Karpas-422 (cell line): ENCODE results near the gene PLIN3. TPM values are rescaled to one million over a fixed set of nuclear protein-coding genes. Genes with fewer than 3 reads are reported as not detected.

Source experiments
- DNase-seq: peaks from one replicate; pipeline ENCODE4 v3.0.0-alpha.2; 2015
- H2AFZ ChIP-seq: fragments of 200-600 bp; sonication (generic); 2 replicates; pipeline ENCODE4 v1.6.1; 2014; ENCODE audit warnings: antibody characterized with exemption, low read length, mixed read lengths
- H3K27ac ChIP-seq: fragments of 200-600 bp; sonication (generic); 2 replicates; pipeline ENCODE4 v1.5.1; 2014; ENCODE audit warnings: mild to moderate bottlenecking, low read length, moderate library complexity
- H3K27me3 ChIP-seq: fragments of 200-600 bp; sonication (generic); 2 replicates; pipeline ENCODE4 v1.6.1; 2014; ENCODE audit warnings: low read length, mixed read lengths
- H3K36me3 ChIP-seq: fragments of 200-600 bp; sonication (generic); 2 replicates; pipeline ENCODE4 v1.6.1; 2014; ENCODE audit warnings: low read length, mixed read lengths; ENCODE audit not compliant: insufficient read depth
- H3K4me1 ChIP-seq: fragments of 200-600 bp; sonication (generic); 2 replicates; pipeline ENCODE4 v1.6.1; 2014; ENCODE audit warnings: mild to moderate bottlenecking, low read length, mixed read lengths
- H3K4me2 ChIP-seq: fragments of 200-600 bp; sonication (generic); 2 replicates; pipeline ENCODE4 v1.6.1; 2014; ENCODE audit warnings: low read length, low read depth, mild to moderate bottlenecking; ENCODE audit not compliant: poor library complexity, severe bottlenecking
- H3K4me3 ChIP-seq: fragments of 200-600 bp; sonication (generic); 2 replicates; pipeline ENCODE4 v1.5.1; 2014; ENCODE audit warnings: mild to moderate bottlenecking, antibody characterized with exemption, low read length, mixed read lengths
- H3K79me2 ChIP-seq: fragments of 200-600 bp; sonication (generic); 2 replicates; pipeline ENCODE4 v1.6.1; 2014; ENCODE audit warnings: mild to moderate bottlenecking, low read length, mixed read lengths
- H3K9ac ChIP-seq: fragments of 200-600 bp; sonication (generic); 2 replicates; pipeline ENCODE4 v1.6.0; 2014; ENCODE audit warnings: low read length
- H3K9me2 ChIP-seq: fragments of 200-600 bp; sonication (generic), shearing (Covaris generic); replicated peaks from 2 replicates; pipeline ENCODE4 v1.6.0; 2014; ENCODE audit warnings: mild to moderate bottlenecking, low read length, moderate library complexity; ENCODE audit not compliant: insufficient read depth
- H3K9me3 ChIP-seq: fragments of 300-700, 200-600 bp; sonication (generic); 2 replicates; pipeline ENCODE4 v1.6.1; 2014; ENCODE audit warnings: low read length, mixed read lengths
- H4K20me1 ChIP-seq: fragments of 200-600 bp; sonication (generic); 2 replicates; pipeline ENCODE4 v1.6.1; 2014; ENCODE audit warnings: mild to moderate bottlenecking, antibody characterized with exemption, low read length, low read depth; ENCODE audit not compliant: insufficient read depth
- total RNA-seq: library from RNA; depleted of rRNA; stranded (reverse); fragments of >200 nt; shearing (Covaris generic); gene quantifications from 2 replicates; pipeline ENCODE4 v1.2.3, GENCODE V29; 2014; ENCODE audit warnings: low replicate concordance

PLIN3 gene
- total RNA-seq, 1 experiment from 2014 or later = 28.7 TPM

GRCh38 chr19:4879041-4879440, 11.6 kb upstream of the PLIN3 start:
- Histone ChIP-seq H3K4me2 (no peak overlapping the region), H2AFZ (no peak overlapping the region)

DNA sequence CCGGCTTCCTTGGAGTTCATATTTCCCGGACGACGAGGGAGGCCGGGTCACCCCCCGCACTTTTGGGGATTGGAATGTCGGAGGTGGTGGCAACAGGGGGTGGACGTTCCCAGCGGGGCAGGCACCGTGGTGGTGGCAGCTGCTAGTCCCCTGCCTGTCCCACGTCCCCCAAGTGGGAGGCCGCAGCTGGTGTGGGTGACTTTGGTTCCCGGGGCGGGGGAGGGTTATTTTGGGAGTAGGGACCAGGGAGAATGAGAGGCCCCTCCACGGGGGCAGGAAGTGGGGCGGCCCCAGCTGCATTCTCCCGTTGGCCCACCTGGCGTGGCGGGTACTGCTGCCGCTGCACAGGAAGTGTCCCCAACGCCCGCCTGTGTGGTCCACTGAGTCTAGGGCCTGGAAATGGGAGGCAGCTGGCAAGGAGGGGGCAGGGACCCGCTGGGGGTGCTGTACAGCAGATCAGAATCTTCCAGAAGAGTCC, 11.1 kb upstream of the PLIN3 start:
- H3K9me3 ChIP-seq = no peaks in the 10 kb centered on the region
- H3K4me3 ChIP-seq = no peak overlapping the region
- H3K36me3 ChIP-seq = no peaks in the 10 kb centered on the region
- no peaks in the 10 kb centered on the region for H3K9me2 ChIP-seq
- no peaks in the 10 kb centered on the region for H3K79me2 ChIP-seq
- no peak overlapping the region for H3K4me2 ChIP-seq
- H2AFZ ChIP-seq = no peak overlapping the region
- H3K27me3 ChIP-seq = no peaks in the 10 kb centered on the region
- H3K9ac ChIP-seq = no peak overlapping the region
- H4K20me1 ChIP-seq = no peaks in the 10 kb centered on the region
- no peaks in the 10 kb centered on the region for H3K4me1 ChIP-seq
- H3K27ac ChIP-seq = no peak overlapping the region
- DNase-seq = no peak

More at GRCh38 chr19:4879041-4879440, 11.6 kb upstream of the PLIN3 start:
- Histone ChIP-seq H4K20me1 (no peaks in the 10 kb centered on the region), H3K36me3 (no peaks in the 10 kb centered on the region), H3K79me2 (no peaks in the 10 kb centered on the region), H3K4me3 (no peak overlapping the region), H3K9ac (no peak overlapping the region), H3K9me3 (no peaks in the 10 kb centered on the region), H3K27me3 (no peaks in the 10 kb centered on the region), H3K4me1 (no peaks in the 10 kb centered on the region), H3K27ac (no peak overlapping the region), H3K9me2 (no peaks in the 10 kb centered on the region)
- DNase-seq = no peak

DNA sequence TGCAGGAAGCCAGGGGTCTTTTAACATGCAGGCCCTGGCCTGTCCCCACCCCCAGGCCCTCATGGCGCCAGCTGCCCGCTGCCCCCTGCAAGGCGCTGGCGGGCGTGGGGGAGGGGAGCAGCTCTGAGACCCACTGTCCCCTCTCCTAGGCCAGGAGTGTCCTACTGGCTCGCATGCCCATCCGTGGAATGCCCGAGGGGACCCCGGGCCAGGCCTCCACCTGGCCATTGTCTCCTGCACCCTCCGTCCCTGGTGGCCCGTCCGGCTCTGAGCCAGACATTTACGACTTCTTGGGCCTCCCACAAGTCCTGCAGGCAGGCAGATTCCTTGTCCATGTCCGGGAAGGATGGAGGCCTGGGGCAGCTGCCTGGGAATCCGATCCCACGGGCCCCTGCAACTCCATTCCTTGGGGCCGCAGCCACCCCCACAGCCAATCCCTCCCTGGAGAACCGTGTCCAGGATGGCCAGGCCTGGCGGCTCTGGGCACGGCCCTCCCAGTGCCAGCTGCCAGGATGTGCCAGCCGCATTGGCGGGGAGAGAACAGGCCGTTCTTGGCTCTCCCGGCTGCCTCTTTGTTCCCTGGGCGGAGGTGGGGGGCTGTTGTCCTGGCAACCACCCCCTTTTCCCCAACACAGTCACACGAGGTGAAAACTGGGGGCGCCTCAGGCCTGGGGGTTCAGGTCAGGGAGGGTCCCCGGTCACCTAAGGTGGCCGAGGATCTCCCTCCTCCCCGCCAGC, 10.5 kb upstream of the PLIN3 start:
- no peak overlapping the region for H3K4me3 ChIP-seq
- H3K4me2 ChIP-seq = no peak overlapping the region
- H3K36me3 ChIP-seq = no peaks in the 10 kb centered on the region
- H3K9me2 ChIP-seq = no peaks in the 10 kb centered on the region
- no peak for DNase-seq
- no peaks in the 10 kb centered on the region for H3K4me1 ChIP-seq
- H3K79me2 ChIP-seq = no peaks in the 10 kb centered on the region
- H3K27ac ChIP-seq = no peak overlapping the region
- H3K9me3 ChIP-seq = no peaks in the 10 kb centered on the region
- no peak overlapping the region for H3K9ac ChIP-seq
- no peaks in the 10 kb centered on the region for H3K27me3 ChIP-seq
- H2AFZ ChIP-seq = no peak overlapping the region
- H4K20me1 ChIP-seq = no peaks in the 10 kb centered on the region

DNA sequence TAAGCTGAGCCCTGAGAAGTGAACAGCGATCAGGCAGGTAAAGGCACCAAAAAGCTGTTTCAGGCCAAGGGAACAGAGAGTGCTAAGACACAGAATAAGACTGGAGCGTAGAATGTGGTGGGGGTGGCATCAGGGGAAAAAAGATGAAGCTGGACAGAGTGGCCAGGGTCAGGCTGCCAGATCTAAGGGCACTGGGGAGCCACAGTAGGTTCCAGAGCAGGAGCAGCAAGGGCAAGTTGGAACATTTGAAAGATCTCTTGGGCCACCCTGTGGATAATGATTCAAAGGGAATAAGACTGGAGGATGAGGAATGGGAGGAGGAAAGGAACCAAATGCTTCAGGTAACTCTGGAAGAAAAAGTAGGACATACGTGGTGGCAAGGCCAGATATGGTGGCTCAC, 6.5 kb upstream of the PLIN3 start:
- H2AFZ ChIP-seq = no peak overlapping the region
- no peaks in the 10 kb centered on the region for H4K20me1 ChIP-seq
- no peak overlapping the region for H3K27ac ChIP-seq
- no peaks in the 10 kb centered on the region for H3K9me3 ChIP-seq
- H3K4me1 ChIP-seq = no peaks in the 10 kb centered on the region
- DNase-seq = no peak
- no peaks in the 10 kb centered on the region for H3K36me3 ChIP-seq
- no peak overlapping the region for H3K4me3 ChIP-seq
- H3K79me2 ChIP-seq = no peaks in the 10 kb centered on the region
- no peaks in the 10 kb centered on the region for H3K27me3 ChIP-seq
- no peaks in the 10 kb centered on the region for H3K9me2 ChIP-seq
- H3K4me2 ChIP-seq = no peak overlapping the region
- no peak overlapping the region for H3K9ac ChIP-seq

DNA sequence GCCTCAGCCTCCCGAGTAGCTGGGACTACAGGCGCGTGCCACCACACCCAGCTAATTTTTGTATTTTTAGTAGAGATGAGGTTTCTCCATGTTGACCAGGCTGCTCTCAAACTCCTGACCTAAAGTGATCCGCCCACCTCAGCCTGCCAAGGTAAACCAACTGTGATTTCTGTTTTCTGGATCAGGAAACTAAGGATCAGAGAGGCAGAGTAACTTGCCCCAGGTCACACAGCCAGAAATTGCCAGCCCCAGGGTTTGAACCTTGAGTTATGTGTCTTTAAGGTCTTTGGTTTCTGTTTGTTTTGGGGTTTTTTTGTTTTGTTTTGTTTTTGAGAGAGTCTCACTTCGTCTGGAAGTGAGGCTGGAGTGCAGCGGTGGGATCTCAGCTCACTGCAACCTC, 4.2 kb upstream of the PLIN3 start:
- Histone ChIP-seq H3K4me2 (no peak overlapping the region), H2AFZ (no peak overlapping the region), H3K79me2 (peaks cover 6% of the 10 kb centered on the region), H3K4me1 (peaks cover 4% of the 10 kb centered on the region), H3K9ac (no peak overlapping the region), H3K4me3 (no peak overlapping the region), H4K20me1 (no peaks in the 10 kb centered on the region), H3K9me2 (no peaks in the 10 kb centered on the region), H3K9me3 (no peaks in the 10 kb centered on the region), H3K36me3 (no peaks in the 10 kb centered on the region), H3K27me3 (no peaks in the 10 kb centered on the region), H3K27ac (no peak overlapping the region)
- no peak for DNase-seq

GRCh38 chr19:4870025-4870700, 2.7 kb upstream of the PLIN3 start:
- Histone ChIP-seq H3K4me1 (peaks cover 10% of the 10 kb centered on the region), H4K20me1 (no peaks in the 10 kb centered on the region), H3K27me3 (no peaks in the 10 kb centered on the region), H2AFZ (no peak overlapping the region), H3K4me3 (no peak overlapping the region), H3K9me3 (no peaks in the 10 kb centered on the region), H3K27ac (no peak overlapping the region), H3K79me2 (peaks cover 13% of the 10 kb centered on the region), H3K9me2 (no peaks in the 10 kb centered on the region), H3K36me3 (no peaks in the 10 kb centered on the region), H3K9ac (no peak overlapping the region), H3K4me2 (no peak overlapping the region)
- peak; percentile 49 for DNase-seq

DNA sequence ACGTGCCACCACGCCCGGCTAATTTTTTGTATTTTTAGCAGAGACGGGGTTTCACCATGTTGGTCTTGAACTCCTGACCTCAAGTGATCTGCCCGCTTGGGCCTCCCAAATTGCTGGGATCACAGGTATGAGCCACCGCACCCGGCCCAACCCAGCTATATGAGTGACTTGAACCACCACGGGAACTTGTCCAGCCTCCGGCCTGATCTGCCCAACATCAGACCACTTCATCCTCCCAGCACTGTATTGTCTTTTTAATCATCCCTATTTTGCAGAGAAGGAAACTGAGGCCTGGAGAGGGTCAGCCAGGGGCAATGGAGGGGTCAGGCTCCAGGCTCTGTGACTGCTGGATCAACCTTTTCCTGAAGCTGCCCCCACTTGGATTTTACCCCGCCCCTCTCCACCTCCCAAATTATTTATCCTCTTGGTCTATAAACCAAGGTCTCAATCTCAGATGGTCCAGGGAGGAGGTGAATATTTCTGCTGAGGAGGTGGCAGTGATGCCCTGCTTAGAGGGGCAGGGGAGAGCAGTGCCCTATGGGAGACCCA, 893 bp upstream of the PLIN3 start:
- Histone ChIP-seq H3K4me2 (peak overlapping the region; percentile 85), H3K27me3 (no peaks in the 10 kb centered on the region), H4K20me1 (no peaks in the 10 kb centered on the region), H3K9ac (no peak overlapping the region), H3K9me3 (no peaks in the 10 kb centered on the region), H3K9me2 (no peaks in the 10 kb centered on the region), H3K79me2 (peaks cover 19% of the 10 kb centered on the region), H3K27ac (no peak overlapping the region), H2AFZ (no peak overlapping the region), H3K4me1 (peaks cover 22% of the 10 kb centered on the region), H3K4me3 (no peak overlapping the region; the same call in 1 of the 2 replicates), H3K36me3 (no peaks in the 10 kb centered on the region)
- DNase-seq = no peak
